ENCODE results near the gene TRIP4.

DNA sequence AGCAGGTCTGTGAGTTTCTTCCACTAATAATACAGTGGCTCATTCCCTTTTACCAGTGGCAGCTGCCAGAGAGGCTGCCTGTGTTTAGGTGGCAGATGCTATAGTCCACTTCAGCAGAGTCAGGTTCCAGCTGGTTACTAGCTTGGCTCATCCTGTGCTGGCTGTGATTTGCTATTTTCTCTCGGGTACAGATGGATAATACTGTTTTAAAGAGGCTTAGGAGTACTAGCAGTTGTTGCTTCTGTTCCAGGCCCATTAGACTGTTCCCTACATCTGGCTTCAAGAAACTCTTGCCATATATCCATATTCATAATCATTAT, 113.7 kb downstream of the TRIP4 start:
- TF ChIP-seq CTCF (IDR thresholded peaks at IDR 0.05; ENCODE audit: low read length): no peak
- no peak for TF ChIP-seq EZH2 (IDR thresholded peaks at IDR 0.05; ENCODE audit: borderline replicate concordance, low read length)
